Left forelimb (tissue), 1 donor: ENCODE results near the gene GSTA3.
"Not testable (repeated sequence)": the region's sequence is repeated elsewhere in the genome, so short reads cannot be mapped to it uniquely, and the experiment has no call there.

ENCODE experiments used
- DNase-seq: peaks from one replicate; pipeline ENCODE4 v3.0.0-alpha.2; 2018; ENCODE audit warnings: low spot score

The GSTA3 gene

GRCh38 chr6:52909531-52909930 lies at the start of gene GSTA3:
GSTA3 (minus strand) TSS chr6:52909698; CDS start chr6:52905834, 3,864 bp downstream.
- DNase-seq = no peak

GRCh38 chr6:52958546-52959255 lies 49.2 kb upstream of the GSTA3 start:
- DNase-seq = no peak

- no peak for DNase-seq
These were observed 46.4 kb upstream of the GSTA3 start for GRCh38 chr6:52955871-52956270.

DNA sequence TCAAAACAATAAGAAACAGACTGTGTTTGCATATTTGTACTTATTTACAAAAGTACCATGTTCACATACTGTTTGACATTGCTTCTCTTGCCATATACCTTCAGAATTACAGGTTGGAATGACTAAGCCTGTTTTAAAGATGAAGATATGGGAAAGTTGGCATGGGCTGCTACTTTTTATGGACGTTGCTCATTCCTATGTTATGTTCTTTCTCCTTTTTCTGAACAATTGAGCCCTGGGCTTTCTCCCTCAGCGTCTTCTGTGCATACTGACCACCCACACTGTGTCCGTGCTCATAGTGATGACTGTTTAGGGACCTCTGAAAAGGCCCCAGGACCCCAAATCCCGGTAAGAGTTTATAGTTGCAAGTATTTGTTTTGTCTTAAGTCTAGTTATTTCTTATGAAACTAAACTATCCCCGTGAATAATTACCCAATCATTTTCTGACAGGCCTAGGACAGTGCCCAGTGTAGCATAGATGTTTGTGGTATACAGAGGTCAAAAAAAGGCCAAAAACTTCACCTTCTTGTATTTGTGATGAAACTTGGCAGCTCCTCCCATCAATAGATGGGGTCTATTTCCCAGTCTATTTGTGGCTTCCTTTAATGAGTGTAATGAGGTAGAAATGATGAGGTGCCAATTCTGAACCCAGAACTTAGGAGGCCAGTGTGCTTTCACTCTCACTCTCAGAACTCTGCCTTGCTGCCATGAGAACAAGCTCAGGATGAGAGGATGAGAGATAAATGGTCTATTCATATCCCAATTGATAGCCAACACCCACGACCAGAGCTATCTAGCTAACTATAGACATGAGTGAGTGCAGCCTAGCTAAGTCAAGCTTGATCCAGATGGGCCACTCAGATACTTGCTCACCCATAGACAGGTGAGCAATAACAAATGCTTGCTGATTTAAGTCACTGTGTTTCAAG lies 44.7 kb upstream of the GSTA3 start:
- no peak for DNase-seq

DNA sequence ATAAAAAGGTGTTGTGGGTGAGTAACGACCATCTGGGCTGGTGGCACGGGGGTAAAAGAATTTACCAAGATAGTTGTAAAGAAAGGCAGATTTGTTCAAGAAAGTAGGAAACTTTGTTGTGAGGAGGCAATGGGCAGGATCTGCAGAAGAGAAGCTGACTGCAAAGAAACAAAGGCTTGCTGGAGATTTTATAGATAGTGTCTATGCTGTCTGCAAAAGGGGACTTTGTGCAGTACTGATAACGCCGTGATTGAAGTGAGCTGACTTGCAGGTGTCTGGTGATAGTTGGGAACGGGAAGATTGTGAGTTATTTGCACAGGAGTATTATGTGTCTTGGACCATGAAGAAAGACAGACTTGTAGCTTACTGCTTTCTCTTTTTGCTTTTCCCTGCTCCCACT lies 36.8 kb upstream of the GSTA3 start:
- no peak for DNase-seq

GRCh38 chr6:52942821-52943220 lies 33.3 kb upstream of the GSTA3 start:
- DNase-seq = not testable (repeated sequence)

GRCh38 chr6:52942221-52942620 lies 32.7 kb upstream of the GSTA3 start:
- DNase-seq = no peak

DNA sequence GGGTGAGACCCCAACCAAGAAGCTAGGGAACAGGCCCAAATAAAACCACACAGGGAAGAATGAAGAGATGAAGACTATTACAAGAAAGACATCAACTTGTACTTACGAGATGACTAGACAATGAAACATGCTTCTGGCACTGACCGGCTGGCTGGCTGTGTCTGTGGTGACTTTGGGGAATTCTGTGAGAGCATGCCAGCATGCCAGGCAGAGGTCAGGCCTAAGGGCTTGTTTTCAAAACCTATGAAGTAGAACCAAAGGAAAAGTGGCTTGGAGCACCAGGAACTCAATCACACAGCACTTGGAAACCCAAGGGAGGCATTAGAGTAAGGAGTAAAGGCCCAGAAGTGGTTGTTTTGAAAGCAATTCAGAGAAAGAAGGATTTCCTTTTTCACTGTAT lies 28.4 kb upstream of the GSTA3 start:
- DNase-seq = no peak

GRCh38 chr6:52933778-52934177 lies 24.3 kb upstream of the GSTA3 start:
- no peak for DNase-seq

GRCh38 chr6:52931351-52931750 lies 21.9 kb upstream of the GSTA3 start:
- DNase-seq = no peak

- DNase-seq = no peak
These were observed 20.0 kb upstream of the GSTA3 start for GRCh38 chr6:52929321-52930164.

- no peak for DNase-seq
These were observed 18.0 kb upstream of the GSTA3 start for GRCh38 chr6:52927451-52927850.

DNA sequence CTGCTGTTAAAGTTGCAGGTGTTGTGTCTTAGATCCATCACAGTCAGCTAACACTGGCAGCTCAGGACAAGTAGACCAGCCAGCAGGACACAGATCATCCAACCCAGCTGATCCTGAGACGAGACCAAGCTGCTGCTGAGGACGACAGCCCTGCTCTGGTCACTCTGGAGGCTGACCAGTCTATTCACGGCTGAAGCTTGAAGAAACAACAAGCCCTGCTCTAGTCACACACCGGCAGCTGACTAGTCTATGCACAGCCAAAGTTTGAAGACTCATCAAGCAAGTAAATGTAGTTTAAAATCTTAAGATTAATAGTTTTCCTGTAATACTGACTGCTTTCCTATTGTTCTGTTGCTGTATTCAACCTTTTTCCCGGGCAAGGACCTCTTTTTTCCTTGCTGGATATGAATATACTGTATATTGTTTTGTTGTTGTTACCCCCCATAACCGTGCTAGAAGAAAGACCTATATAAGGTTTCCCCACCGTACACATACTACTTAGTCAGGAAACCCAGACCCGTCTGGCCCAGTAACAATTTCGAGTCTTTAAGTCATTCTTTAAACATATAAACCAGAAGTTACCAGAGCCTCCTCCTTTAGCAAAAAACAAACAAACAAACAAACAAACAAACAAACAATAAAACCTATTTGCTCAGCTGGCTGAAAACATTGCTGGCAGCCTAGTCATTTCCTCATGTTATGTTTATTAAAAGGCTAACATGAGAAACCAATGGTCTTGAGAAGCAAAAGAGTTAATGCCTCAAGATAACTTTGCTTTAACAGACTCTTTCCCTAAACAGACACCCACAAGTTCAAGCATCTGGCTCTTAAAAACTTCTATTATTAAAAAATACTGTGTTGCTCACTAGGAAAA lies 16.7 kb upstream of the GSTA3 start:
- no peak for DNase-seq

GRCh38 chr6:52925042-52925441 lies 15.5 kb upstream of the GSTA3 start:
- DNase-seq = no peak

DNA sequence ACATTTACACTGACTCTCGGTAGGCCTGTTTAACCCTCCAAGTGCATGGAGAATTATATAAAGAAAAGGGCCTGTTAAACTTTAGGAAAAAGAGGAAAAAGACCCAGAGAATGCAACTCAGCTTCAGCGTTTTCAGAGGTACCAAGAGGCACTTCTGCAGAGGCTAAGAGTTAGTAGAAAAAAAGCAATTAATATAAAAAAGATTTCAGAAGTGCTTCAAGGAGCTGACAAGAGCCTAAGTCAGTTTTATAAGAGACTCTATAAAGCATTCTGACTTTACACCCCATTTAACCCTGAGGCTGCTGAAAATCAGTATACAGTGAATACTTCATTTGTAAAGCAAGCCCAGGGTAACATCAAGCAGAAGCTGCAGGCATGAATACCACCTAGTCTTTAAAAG lies 14.2 kb upstream of the GSTA3 start:
- not testable (repeated sequence) for DNase-seq

DNA sequence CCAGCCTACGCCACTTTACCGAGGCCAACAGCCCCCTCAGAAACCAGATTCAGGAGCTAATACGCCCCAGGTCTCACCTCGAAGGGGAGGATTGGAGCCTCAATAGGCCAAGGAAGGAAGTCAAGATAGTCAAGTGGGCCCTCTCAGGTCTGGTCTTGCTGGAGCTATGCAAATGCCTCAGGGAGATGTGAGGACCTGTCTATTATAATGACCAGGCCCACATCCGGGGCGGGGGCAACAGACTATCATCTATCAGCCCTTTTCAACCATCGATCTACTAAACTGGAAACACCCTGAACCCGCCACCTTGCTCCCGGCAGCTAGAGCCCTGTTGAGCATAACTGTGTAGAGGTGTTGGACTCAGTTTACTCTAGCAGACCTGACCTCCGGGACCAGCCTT lies 12.7 kb upstream of the GSTA3 start:
- no peak for DNase-seq

DNA sequence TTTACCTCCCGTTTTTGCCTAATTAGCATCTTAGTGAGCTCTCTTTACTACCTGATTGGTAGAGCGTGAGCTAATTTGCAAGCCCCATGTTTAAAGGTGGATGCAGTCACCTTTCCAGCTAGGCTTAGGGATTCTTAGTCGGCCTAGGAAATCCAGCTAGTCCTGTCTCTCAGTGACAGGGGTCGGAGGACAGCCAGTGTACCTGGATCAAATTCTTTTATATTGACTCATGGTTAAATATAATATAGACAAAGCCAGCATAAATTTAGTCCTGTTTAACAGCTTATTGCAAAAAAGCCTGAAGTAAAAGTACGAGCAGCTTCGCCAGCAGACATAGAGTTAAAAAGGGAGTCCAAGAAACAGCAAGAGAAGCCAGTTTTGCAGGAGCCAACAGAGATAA lies 12.2 kb upstream of the GSTA3 start:
- no peak for DNase-seq

DNA sequence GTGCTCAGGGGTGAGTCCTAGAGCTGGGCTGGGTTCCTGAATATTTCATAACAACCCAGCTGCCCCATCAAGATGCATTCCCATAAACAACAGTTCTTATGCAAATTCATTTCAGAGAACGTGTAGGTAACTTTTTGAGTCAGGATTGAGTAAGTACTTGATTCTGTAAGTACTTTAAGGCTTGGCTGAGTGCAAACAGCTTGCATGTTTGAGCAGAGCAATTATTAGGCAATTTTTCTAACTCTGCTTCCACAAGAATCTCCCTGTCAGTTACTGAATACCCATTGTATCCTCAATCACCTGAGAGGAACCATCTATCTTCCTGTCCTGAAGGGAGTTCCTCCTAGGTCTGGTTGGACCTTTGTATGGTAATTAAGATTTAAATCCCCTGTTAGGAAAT lies 10.0 kb upstream of the GSTA3 start:
- not testable (repeated sequence) for DNase-seq

- not testable (repeated sequence) for DNase-seq
These were observed 9.3 kb upstream of the GSTA3 start for GRCh38 chr6:52918771-52919170.

DNA sequence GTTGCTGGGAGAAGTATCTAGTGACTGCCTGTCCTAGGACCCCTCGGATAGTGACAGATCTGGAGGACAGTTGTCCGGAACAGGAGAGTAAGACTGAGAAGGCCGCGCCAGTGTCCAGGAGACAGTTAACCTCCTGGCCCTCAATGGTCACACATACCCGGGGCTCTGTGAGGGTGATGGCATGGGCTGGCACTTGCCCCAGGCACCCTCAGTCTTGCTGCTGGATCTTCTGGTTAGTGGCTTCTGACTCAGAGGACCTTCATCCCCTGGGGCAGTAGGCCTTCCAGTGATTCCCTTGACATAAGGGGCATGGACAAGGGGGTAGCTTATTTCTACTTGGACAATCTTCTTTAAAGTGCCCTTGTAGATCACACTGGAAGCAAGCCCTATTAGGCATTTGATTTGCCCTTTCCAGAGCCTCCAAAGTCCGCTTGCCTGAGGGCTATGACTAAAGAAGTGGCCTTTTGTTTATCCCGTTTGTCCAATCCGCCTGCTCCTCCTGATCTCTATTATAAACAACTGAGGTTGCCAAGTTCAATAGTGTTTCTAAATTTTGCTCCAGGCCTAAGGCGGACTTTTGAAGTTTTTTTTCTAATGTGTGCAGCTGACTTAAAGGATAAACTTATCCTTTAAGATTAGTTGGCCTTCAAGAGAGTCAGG lies 8.7 kb upstream of the GSTA3 start:
- DNase-seq = not testable (repeated sequence)

GRCh38 chr6:52914516-52914915 lies 5.0 kb upstream of the GSTA3 start:
- no peak for DNase-seq
